HEK293 (cell line): Measurements from ENCODE around the gene GREM2.

Experiments
- CTCF ChIA-PET: fragments of 350-600 bp; formaldehyde crosslinking; extraction: SDS; loops from one replicate; lab custom pipeline; 2021; ENCODE audit warnings: antibody characterized with exemption; lab: Yijun Ruan, JAX
- POLR2A ChIA-PET: fragments of 300-600 bp; formaldehyde crosslinking; extraction: SDS; loops from one replicate; lab custom pipeline; 2020; ENCODE audit warnings: antibody characterized with exemption, inconsistent platforms; lab: Yijun Ruan, JAX
- H3K27ac ChIP-seq: fragments of 200-500 bp; sonication (Bioruptor generic); 2 replicates; pipeline ENCODE4 v1.5.1; 2014; ENCODE audit warnings: low read depth, low read length, control low read depth, inconsistent platforms; ENCODE audit errors: extremely low read depth
- H3K36me3 ChIP-seq, 2 experiments: fragments of 200-500 bp in 1 of 2; sonication (Bioruptor generic) in 1 of 2; 1 replicate in 1 of 2; 2 replicates in 1 of 2; pipeline ENCODE4 v1.5.1; 2014 to 2017; ENCODE audit warnings: inconsistent platforms in 2 of 2, low read length in 2 of 2; ENCODE audit not compliant: control insufficient read depth in 2 of 2, insufficient read depth in 1 of 2
- H3K4me1 ChIP-seq: fragments of 200-500 bp; sonication (Bioruptor generic); 2 replicates; pipeline ENCODE4 v1.5.1; 2014; ENCODE audit warnings: mild to moderate bottlenecking, low read length, inconsistent platforms; ENCODE audit not compliant: control insufficient read depth, insufficient read depth
- H3K4me3 ChIP-seq: 2 replicates; pipeline ENCODE4 v1.5.1; 2011; ENCODE audit warnings: low read depth, mild to moderate bottlenecking, control low read depth, low read length, moderate library complexity
- H3K9me3 ChIP-seq: fragments of 200-500 bp; sonication (Bioruptor generic); 2 replicates; pipeline ENCODE4 v1.5.1; 2014; ENCODE audit warnings: low read depth, low read length, inconsistent platforms; ENCODE audit not compliant: control insufficient read depth, insufficient read depth
- BCL11A ChIP-seq: fragments of 450-650 bp; formaldehyde crosslinking; IDR thresholded peaks from 2 replicates; pipeline ENCODE4 v1.5.1; 2016; ENCODE audit warnings: low read depth, missing biosample characterization, missing genetic modification characterization
- KLF8 ChIP-seq: fragments of 450-650 bp; formaldehyde crosslinking; IDR thresholded peaks from 2 replicates; pipeline ENCODE4 v1.5.1; 2016; ENCODE audit warnings: missing biosample characterization, missing genetic modification characterization
- KLF9 ChIP-seq: fragments of 450-650 bp; formaldehyde crosslinking; IDR thresholded peaks from 2 replicates; pipeline ENCODE4 v1.5.1; 2016; ENCODE audit warnings: missing biosample characterization, missing genetic modification characterization, low read depth
- MZF1 ChIP-seq: fragments of 450-650 bp; formaldehyde crosslinking; IDR thresholded peaks from 2 replicates; pipeline ENCODE4 v1.5.1; 2017; ENCODE audit warnings: missing biosample characterization, missing genetic modification characterization, borderline replicate concordance
- PRDM1 ChIP-seq: fragments of 450-650 bp; formaldehyde crosslinking; IDR thresholded peaks from 2 replicates; pipeline ENCODE4; 2016; ENCODE audit warnings: missing biosample characterization, missing genetic modification characterization
- SP2 ChIP-seq: fragments of 450-650 bp; formaldehyde crosslinking; IDR thresholded peaks from 2 replicates; pipeline ENCODE4 v1.5.1; 2016; ENCODE audit warnings: missing biosample characterization, missing genetic modification characterization
- ZBTB26 ChIP-seq: fragments of 450-650 bp; formaldehyde crosslinking; optimal IDR thresholded peaks from 2 replicates; pipeline ENCODE3; 2016; ENCODE audit warnings: missing biosample characterization, mild to moderate bottlenecking, missing genetic modification characterization
- ZNF121 ChIP-seq: fragments of 450-650 bp; formaldehyde crosslinking; IDR thresholded peaks from 2 replicates; pipeline ENCODE4 v1.5.1; 2016; ENCODE audit warnings: missing biosample characterization, missing genetic modification characterization
- ZNF132 ChIP-seq: fragments of 450-650 bp; formaldehyde crosslinking; IDR thresholded peaks from 2 replicates; pipeline ENCODE4 v1.5.1; 2017; ENCODE audit warnings: missing biosample characterization, missing genetic modification characterization, borderline replicate concordance
- ZNF157 ChIP-seq: fragments of 450-650 bp; formaldehyde crosslinking; IDR thresholded peaks from 2 replicates; pipeline ENCODE4 v1.5.1; 2016; ENCODE audit warnings: missing biosample characterization, missing genetic modification characterization
- ZNF223 ChIP-seq: fragments of 450-650 bp; formaldehyde crosslinking; IDR thresholded peaks from 2 replicates; pipeline ENCODE4 v1.5.1; 2016; ENCODE audit warnings: missing biosample characterization, missing genetic modification characterization
- ZNF248 ChIP-seq: fragments of 450-650 bp; formaldehyde crosslinking; IDR thresholded peaks from 2 replicates; pipeline ENCODE4 v1.5.1; 2017; ENCODE audit warnings: missing biosample characterization, missing genetic modification characterization
- ZNF335 ChIP-seq: fragments of 450-650 bp; formaldehyde crosslinking; conservative IDR thresholded peaks from 2 replicates; pipeline ENCODE4 v1.5.1; 2016; ENCODE audit warnings: missing biosample characterization, missing genetic modification characterization
- ZNF366 ChIP-seq: fragments of 450-650 bp; formaldehyde crosslinking; conservative IDR thresholded peaks from 2 replicates; pipeline ENCODE4 v1.5.1; 2016; ENCODE audit warnings: missing biosample characterization, missing genetic modification characterization
- ZNF404 ChIP-seq: fragments of 450-650 bp; formaldehyde crosslinking; IDR thresholded peaks from 2 replicates; pipeline ENCODE4 v1.5.1; 2017; ENCODE audit warnings: missing biosample characterization, missing genetic modification characterization
- ZNF501 ChIP-seq: fragments of 450-650 bp; formaldehyde crosslinking; IDR thresholded peaks from 2 replicates; pipeline ENCODE4 v1.5.1; 2016; ENCODE audit warnings: missing biosample characterization, missing genetic modification characterization
- ZNF510 ChIP-seq: fragments of 450-650 bp; formaldehyde crosslinking; IDR thresholded peaks from 2 replicates; pipeline ENCODE4 v1.5.1; 2018; ENCODE audit warnings: mild to moderate bottlenecking, missing genetic modification characterization, missing biosample characterization; ENCODE audit not compliant: insufficient replicate concordance
- ZNF549 ChIP-seq: fragments of 450-650 bp; IDR thresholded peaks from 2 replicates; pipeline ENCODE4 v1.5.1; 2018; ENCODE audit warnings: missing biosample characterization, missing genetic modification characterization, mild to moderate bottlenecking, inconsistent platforms, moderate library complexity
- ZNF768 ChIP-seq: fragments of 450-650 bp; formaldehyde crosslinking; IDR thresholded peaks from 2 replicates; pipeline ENCODE4 v1.5.1; 2018; ENCODE audit warnings: missing biosample characterization, mild to moderate bottlenecking, missing genetic modification characterization
- ZNF843 ChIP-seq: fragments of 450-650 bp; formaldehyde crosslinking; IDR thresholded peaks from 2 replicates; pipeline ENCODE4 v1.5.1; 2016; ENCODE audit warnings: missing biosample characterization, missing genetic modification characterization
- ZSCAN18 ChIP-seq: fragments of 450-650 bp; formaldehyde crosslinking; IDR thresholded peaks from 2 replicates; pipeline ENCODE4 v1.5.1; 2016; ENCODE audit warnings: missing biosample characterization, missing genetic modification characterization
- ZSCAN23 ChIP-seq: fragments of 450-650 bp; formaldehyde crosslinking; IDR thresholded peaks from 2 replicates; pipeline ENCODE4 v1.5.1; 2016; ENCODE audit warnings: missing biosample characterization, missing genetic modification characterization
- TF ChIP-seq, protein P1 (sequence below): fragments of 450-650 bp; formaldehyde crosslinking; IDR thresholded peaks from 2 replicates; pipeline ENCODE4 v1.5.1; 2016; ENCODE audit warnings: missing biosample characterization, missing genetic modification characterization
- TF ChIP-seq, protein P2 (sequence below): fragments of 450-650 bp; formaldehyde crosslinking; IDR thresholded peaks from 2 replicates; pipeline ENCODE4 v1.5.1; 2017; ENCODE audit warnings: missing biosample characterization, mild to moderate bottlenecking, missing genetic modification characterization, moderate library complexity
- TF ChIP-seq, protein P3 (sequence below): fragments of 450-650 bp; formaldehyde crosslinking; IDR thresholded peaks from 2 replicates; pipeline ENCODE4 v1.5.1; 2016; ENCODE audit warnings: missing biosample characterization, missing genetic modification characterization

GREM2 gene

DNA sequence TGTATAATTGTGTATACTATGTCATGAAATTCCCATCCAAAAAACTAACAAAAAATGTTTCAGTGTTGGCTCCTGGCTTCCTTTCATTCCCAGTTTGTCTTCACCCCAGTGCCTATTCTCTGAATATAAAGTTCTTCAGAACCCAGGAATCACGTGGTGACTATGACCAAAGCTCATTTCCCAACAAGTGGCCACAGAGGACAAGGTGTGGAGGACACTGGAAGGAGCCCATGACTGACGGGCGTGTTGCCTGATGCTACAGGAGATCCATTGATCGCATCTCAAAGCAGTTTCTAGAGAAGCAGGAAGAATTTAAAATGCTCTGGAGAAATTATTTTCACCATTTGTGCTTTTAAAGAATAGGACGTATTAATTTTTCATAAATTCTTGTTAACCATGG, 7.4 kb upstream of the GREM2 start (continued):
- TF ChIP-seq, protein P1, sequence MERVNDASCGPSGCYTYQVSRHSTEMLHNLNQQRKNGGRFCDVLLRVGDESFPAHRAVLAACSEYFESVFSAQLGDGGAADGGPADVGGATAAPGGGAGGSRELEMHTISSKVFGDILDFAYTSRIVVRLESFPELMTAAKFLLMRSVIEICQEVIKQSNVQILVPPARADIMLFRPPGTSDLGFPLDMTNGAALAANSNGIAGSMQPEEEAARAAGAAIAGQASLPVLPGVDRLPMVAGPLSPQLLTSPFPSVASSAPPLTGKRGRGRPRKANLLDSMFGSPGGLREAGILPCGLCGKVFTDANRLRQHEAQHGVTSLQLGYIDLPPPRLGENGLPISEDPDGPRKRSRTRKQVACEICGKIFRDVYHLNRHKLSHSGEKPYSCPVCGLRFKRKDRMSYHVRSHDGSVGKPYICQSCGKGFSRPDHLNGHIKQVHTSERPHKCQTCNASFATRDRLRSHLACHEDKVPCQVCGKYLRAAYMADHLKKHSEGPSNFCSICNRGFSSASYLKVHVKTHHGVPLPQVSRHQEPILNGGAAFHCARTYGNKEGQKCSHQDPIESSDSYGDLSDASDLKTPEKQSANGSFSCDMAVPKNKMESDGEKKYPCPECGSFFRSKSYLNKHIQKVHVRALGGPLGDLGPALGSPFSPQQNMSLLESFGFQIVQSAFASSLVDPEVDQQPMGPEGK (tag by site-specific recombination), result no peak
- no peak for TF ChIP-seq ZNF121 (tag by site-specific recombination)
- no peak for TF ChIP-seq ZNF335 (tag by site-specific recombination)
- no peak for TF ChIP-seq ZNF510 (tag by site-specific recombination)
- TF ChIP-seq ZBTB26 (tag by site-specific recombination), result no peak
- TF ChIP-seq ZNF501, result no peak

DNA sequence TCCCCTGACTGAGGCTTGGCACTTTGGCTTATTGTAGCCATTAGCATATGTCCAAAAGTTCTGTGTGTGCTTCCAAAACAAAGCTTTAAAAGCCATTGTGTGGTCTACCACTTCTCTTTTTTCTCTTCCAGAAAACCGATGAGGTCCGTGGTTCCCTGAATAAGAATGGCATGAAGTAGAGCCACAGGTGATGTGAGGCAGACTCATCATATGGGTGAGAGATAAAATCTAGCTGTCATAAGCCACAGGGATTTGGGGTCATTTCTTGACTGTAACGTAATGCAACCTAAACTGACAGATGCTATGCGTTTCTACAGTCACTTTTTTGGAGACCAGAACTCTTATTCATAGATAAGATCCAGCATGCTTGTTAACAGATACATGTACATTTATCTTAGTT, 7.0 kb upstream of the GREM2 start:
- Histone ChIP-seq H3K27ac (no peak overlapping the region), H3K9me3 (no peaks in the 10 kb centered on the region), H3K36me3 (no peaks in the 10 kb centered on the region), H3K4me1 (no peaks in the 10 kb centered on the region), H3K4me3 (no peak overlapping the region)
- ChIA-PET POLR2A (no interaction called here), CTCF (interaction anchor here (4.4 kb wide), 1 partner anchor 10 kb away, joined by 19 read pairs; no protein-coding TSS in a partner anchor)
- TF ChIP-seq ZNF366, result no peak
- no peak for TF ChIP-seq ZSCAN23 (tag by site-specific recombination)
- no peak for TF ChIP-seq MZF1
- no peak for TF ChIP-seq KLF9 (tag by site-specific recombination)
- TF ChIP-seq ZNF248 (tag by site-specific recombination), result no peak
- TF ChIP-seq, protein P2, sequence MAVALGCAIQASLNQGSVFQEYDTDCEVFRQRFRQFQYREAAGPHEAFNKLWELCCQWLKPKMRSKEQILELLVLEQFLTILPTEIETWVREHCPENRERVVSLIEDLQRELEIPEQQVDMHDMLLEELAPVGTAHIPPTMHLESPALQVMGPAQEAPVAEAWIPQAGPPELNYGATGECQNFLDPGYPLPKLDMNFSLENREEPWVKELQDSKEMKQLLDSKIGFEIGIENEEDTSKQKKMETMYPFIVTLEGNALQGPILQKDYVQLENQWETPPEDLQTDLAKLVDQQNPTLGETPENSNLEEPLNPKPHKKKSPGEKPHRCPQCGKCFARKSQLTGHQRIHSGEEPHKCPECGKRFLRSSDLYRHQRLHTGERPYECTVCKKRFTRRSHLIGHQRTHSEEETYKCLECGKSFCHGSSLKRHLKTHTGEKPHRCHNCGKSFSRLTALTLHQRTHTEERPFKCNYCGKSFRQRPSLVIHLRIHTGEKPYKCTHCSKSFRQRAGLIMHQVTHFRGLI, result no peak
- no peak for TF ChIP-seq ZNF549 (tag by site-specific recombination)
- no peak for TF ChIP-seq ZNF223 (tag by site-specific recombination)
- no peak for TF ChIP-seq ZNF132 (tag by site-specific recombination)
- no peak for TF ChIP-seq PRDM1
- no peak for TF ChIP-seq ZNF157 (tag by site-specific recombination)
- TF ChIP-seq, protein P3, sequence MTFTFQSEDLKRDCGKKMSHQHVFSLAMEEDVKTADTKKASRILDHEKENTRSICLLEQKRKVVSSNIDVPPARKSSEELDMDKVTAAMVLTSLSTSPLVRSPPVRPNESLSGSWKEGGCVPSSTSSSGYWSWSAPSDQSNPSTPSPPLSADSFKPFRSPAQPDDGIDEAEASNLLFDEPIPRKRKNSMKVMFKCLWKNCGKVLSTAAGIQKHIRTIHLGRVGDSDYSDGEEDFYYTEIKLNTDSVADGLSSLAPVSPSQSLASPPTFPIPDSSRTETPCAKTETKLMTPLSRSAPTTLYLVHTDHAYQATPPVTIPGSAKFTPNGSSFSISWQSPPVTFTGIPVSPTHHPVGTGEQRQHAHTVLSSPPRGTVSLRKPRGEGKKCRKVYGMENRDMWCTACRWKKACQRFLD (tag by site-specific recombination), result no peak
- TF ChIP-seq ZNF768, result no peak
- no peak for TF ChIP-seq SP2 (tag by site-specific recombination)
- no peak for TF ChIP-seq ZSCAN18 (tag by site-specific recombination)
- no peak for TF ChIP-seq ZNF843
- TF ChIP-seq ZNF404 (tag by site-specific recombination), result no peak
- no peak for TF ChIP-seq KLF8 (tag by site-specific recombination)
- TF ChIP-seq BCL11A (tag by site-specific recombination), result no peak
